Stimulated activated naive CD4-positive, alpha-beta T cell (primary cell): ENCODE measurements around the gene C14orf119.

Experiments
- DNase-seq, 6 experiments: peaks; one replicate each; lab custom pipeline; 2025; lab: John Stamatoyannopoulos, UW

The C14orf119 gene, protein sequence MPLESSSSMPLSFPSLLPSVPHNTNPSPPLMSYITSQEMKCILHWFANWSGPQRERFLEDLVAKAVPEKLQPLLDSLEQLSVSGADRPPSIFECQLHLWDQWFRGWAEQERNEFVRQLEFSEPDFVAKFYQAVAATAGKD

DNA sequence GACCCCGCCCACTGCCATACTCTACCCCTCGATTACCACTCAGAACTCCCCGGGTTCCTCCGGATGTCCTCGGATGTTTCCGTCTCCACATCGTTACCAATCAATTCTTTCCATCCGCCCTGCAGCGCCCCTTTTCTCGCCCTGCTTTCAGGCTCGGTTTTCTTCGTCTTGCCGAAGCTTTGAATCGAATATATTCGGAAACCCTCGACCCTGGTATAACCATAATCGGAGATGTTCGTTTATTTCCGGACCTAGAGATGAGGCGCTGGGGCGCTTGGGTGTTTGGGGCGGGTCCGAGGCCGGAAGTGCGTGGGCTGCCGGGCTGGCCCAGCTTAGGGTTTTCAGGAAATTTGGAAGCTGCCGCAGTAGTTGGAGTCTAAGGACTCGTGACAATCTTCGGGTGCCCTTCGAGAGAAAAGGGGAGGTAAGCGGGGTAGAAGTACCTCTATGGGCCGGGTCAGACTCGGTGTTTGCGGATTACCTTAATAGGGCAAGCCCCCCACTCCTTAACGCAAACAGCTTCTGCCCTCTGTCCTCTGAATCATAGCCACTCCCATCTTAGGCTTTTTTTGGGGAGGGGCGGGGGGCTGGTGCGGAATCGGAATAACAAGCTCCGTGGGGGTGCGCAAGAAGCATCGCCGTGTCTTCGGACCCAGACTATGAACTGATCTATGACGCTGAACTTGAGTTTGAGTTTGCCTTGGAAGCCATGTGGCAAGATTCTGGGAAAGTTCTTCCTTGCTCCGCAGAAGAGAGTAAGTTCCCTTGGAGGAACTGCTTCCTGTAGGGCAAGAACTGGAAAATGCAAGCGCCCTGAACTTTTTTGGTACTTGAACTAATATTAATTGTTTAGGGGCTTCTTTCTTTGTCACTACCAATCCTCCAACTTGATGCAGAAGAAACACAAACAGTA, at the start of gene C14orf119:
TSS of gene C14orf119 (plus strand) at position 310 of the 913 bp plus-strand sequence. CDS start 2,154 bp downstream, outside the sequence.
- no peak for DNase-seq

DNA sequence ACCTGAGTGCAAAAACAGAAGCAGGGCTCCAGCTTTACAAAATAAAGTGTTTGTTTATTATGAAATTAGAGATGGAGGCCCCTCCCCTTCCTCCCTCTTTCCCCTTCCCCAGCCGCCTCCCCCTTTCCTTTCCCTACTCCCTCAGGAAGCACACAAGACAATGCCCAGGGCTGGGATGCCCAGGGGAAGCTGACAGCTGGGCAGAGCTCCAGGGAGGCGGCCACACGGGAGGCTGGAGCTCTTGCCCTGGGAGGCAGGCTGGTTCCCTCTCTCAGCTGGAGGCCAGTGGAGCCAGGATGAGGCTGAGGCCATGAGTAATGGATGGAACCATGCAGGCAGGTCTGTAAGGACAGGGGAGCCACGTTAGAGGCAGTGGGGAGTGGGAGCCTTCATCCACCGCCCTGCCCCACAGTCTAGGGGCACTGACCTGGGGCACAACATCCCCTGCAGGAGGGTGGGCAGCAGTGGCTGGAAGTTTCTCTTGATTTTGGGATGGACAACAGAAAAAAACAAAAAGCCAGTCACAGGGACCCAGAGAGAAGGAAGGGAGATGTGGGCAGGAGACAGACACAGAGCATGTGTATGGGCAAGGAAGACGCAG, 48.2 kb upstream of the C14orf119 start:
- DNase-seq = no peak

DNA sequence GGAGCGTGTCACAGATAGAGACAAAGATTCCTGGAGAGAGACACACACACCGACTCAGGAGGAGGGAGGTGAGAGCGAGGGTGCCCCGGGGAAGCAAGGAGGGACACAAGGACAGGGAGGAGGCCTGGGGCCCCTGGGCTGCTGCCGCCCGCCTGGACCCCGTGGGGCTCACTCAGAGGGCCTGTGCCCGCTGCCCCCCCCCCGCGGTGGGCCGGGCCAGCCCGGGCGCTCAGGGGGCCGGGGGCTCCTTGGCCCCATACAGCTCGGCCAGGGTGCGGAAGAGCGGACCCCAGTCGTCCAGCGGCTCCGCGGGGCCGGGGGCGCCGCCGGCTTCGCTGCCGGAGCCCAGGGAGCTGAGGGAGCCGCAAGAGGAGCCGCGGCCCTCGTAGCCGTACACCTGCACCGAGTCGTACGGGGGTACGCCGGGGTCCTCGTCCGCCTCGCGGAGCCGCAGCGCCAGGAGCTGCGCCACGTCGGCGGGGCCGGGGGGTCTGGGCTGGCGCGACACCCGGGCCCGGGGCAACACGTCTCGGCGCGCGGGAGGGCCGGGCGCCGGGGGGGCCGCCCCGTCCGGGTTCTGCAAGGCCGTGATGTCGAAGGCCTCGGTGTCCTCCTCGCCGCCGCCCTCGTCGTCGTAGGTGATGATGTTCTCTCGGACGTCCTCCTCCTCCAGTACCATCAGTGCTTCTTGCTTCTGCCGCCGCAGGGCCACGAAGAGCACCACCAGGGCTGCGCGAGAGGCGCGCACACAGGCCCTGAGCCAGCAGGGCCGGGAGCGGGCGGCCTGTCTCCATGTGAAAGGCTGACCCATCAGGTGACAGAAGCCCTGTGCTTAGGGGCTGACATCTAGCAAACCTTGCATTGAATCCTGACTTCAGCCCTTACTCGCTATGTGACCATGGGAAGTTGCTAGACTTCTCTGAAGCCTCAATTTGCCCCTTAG, 47.3 kb upstream of the C14orf119 start:
- no peak for DNase-seq

DNA sequence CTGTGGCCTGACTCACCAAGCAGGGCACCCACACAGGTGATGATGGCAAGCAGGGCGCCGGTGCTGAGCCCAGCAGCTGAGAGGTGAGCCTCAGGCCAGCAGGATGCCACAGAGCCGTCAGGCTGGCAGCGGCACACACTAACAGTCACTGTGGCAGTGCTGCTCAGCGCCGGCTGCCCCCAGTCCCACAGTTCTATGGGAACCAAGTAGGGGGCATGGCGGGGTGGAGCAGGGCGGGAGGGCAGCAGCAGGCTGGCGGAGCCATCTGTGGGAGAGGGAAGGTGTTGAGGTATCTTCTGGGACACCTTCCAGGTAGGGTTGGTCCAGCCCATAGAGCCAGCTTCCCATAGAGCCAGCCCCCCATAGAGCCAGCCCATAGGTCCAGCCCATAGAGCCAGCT, 46.3 kb upstream of the C14orf119 start:
- no peak for DNase-seq

DNA sequence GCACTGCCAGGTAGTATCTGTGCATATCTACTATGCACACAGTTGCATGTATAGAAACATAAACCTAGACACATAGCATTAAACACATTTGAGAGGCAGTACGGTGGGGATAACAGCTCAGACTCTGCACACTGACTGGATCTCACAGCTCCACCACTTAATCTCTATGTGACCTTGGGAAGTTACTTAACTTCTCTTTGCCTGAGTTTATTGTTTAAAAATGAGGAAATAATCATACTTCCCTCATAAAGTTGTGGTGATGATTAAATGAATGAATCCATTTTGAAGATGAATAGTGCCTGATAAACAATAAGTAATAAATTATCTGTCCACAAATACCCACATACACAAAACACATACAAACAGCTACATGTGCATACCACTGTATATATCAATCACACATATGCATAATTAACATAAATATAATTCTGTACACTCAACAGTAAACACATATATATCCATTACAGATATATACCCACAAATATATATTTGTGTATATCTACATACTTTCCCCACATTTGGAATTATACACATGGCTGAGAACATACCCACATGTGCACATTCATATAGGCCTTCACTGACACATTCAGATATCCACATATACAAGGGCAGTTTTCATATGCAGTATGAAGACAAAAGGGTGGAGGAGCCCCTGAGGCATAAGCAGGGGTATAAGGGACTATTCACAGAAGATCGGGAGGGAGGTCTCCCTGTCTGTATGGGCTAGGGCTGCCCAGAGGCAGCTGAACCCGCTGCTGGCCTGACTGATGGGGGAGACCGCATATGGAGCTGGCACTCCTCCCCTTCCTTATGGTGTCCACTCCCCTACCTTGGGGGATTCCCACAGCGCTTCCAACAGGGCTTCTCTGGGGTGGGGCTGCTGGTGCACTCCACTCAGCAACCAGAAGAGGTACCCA, 43.9 kb upstream of the C14orf119 start:
- DNase-seq = no peak

DNA sequence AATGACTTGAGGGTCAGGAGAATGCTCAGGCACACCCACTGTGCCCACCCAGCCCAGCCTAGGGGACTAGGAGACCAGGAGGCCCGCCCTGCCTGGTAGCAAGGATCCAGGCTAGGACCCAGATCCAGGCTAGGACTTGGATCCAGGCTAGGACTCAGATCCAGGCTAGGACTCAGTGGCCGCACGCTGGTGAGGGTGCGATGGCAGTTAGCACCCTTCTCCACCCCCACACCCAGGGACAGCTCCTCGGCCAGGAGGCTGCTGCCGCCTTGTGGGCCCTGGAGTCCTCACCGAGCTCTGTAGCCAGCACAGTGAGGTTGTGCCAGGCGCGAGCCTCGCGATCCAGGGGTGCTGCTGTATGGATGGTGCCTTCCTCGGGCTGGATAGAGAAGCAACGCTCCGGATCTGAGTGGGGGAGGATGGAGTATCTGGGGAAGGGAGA, 43.1 kb upstream of the C14orf119 start:
- DNase-seq = no peak

DNA sequence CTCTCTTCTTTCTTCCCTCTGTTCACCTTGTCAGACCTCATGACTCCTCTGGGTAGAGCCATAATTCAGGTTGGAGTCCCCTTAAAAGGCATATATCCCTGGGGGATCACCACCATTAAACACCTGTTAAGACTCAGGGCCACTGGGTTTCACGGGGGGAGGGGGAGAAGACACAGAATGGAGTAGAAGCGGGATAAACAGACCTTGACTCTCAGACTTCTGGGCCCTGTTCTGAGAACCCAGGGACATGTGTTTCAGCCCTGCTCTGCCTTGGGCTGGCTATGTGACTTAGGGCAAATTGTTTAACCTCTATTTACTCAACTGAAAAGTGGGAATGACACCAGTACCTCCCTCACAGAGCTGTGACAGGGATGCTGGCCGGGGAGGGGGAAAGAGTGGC, 42.6 kb upstream of the C14orf119 start:
- DNase-seq = no peak

DNA sequence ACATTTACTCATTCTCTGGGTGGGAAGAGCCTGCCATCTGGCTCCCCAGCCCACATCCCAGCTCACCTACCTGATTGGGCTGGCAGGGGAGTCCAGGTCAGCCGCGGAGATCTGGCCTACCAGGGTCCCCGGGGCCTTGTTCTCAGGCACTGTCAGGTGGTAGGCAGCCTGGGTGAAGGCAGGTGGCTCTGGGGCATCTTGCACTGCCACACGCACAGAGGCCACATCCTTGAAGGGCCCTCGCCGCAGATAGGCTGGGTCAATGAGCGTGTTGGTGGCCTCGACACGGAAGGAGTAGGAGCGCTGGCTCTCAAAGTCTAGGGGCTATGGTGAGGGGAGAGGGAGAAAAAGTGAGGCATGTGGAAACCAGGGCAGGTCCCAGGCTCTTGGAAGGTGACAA, 41.9 kb upstream of the C14orf119 start:
- DNase-seq = no peak

DNA sequence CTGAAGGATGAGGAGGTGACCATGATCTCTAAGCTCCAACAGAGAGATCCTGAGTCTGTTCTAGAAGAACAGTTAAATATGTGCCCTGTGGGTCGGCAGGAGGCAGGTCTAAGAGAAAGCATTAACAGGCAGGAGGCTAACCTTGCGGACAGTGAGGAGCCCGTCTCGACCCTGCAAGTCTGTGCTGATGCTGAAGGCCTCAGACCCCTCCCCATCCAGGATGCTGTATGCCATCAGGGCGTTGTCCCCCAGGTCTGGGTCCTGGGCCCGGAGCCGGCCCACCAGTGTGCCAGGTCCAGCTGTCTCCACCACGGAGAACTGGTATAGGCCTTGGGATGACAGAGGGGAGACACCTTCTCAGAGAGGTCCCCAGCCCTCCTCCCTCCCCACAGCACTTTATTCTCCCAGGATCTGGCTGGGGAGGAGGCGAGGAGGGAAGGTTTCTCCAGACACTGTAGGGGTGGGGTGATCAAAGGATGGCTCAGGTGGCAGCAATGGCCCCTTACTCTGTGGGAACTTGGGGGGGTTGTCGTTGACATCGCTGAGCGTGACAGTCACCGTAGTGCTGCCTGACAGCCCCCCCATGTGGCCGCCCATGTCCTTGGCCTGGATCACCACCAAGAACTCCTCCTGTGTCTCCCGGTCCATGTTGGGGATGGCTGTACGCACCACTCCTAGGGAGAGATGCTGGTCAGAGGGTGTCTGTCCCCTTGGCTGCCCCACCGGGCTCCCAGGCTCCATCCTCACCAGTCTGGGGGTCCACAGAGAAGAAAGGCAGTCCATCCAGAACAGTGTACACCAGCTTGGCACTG, 41.1 kb upstream of the C14orf119 start:
- DNase-seq = no peak

DNA sequence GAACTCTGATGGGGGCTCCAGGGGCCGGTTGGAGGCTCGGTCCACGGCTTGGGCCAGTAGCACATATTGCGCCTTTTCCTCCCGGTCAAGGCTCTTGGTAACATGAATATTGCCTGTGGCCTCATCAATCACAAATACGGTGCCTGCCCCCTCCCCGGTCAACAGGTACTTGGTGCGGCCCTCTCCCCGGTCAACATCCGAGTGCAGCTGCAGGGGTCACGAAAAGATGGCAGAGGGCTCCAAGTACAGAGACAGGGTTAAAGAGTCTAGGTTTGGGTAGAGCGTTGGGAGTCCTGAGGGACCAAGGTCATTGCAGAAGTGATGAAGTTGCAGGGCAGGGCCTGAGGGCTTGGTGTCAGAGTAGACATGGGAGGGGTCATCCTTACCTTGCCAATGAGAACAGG, 40.2 kb upstream of the C14orf119 start:
- no peak for DNase-seq

DNA sequence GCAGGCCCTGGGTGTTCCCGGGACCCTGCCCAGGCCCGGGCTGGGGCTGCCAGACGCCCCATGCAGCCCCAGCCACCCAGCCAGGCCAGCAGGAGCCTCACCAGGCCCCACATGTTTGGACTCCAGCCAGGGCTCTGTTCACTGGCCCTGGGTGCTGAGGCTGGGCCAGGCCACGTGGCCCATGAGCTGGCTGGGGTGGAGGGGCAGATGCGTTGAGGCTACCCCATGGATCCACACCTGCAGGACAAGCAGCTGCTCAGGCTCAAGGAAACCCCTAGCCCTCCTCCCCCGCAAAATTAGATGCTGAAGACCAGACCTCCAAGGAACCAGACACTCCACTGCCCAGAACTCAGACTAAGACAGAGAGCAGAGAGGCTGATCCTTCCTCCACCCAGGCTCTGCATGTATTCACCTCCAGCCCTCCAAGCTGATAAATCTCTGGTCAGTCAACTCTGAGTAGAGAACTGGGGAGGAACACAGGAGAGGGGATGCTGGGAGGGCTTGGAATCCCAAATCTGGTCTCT, 39.6 kb upstream of the C14orf119 start:
- no peak for DNase-seq

DNA sequence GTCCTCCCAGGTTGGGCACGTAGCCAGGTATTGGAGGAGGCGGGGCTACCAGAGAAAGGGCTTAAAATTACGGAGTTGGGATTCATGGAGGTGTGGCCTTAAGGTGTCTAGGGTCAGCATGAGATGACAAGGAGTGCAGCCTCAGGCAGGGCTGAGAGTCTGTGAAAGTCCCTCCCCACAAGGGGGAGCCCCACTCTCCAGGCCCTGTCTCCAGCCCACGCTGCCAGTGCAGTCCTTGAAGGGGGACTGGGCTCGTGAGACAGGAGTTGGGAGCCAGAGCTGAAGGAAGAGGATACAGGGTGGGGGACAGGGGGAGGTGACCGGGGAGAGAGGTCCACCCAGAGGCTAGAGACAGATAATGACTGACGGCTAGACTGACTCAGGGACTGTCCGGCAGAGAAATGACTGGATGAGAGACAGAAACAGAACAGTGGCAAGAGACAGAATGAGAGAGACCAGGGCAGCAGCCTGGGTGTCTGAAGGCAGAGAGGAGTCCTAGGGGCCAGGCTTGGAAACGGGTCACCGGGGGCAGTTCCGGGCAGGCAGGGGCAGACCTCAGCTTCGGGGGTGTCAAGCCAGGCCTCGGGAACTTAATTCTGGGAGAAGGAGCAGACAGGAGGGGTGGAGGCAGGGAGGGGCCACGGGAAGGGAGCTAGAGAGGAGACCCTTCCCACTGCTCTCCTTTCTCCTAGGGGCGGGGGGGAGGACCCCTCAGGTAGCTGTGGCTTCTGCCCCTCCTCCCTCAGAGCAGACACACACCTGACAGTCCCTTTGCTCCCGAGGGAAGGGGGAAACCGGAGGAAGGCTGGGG, 39.0 kb upstream of the C14orf119 start:
- no peak for DNase-seq

DNA sequence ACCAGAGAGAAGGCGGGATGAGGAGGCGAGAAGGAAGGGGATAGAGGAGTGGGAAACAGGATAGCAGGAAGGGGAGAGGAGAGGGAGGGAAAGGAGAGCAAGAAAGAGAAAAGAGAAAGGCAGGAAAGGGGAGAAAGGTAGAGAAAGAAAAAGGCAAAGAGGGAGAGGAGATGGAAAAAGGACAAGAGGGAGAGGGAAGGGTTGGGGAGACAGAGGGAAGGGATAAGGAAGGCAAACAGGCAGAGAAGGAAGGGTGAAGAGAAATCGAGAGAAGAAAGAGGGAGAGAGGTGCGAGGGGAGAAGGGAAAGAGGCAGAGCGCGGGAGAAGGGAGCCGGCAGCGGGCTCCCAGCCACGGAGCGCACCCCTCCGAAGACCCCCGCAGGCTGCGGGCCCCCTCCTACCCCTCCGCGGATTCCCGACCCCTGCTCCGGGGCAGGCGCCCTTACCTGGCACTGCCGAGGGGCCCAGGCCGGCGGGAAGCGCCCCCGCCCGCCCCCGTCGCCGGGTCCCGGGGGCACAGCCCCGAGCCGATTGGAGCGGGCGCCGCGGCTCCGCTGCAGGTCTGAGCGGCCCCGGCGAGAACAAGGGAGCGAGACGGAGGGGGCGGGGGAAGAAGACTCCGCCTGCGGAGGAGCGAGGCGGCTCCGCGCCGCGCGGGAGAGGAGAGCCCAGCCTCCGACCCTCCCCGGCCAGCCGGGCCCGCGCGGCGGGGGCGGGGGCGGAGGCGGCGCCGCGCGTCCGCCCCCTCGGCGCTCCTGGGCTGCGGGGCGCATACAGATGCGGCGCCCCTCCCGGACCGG, 38.1 kb upstream of the C14orf119 start, which contains the start of gene CDH24:
TSS of gene CDH24 (minus strand) at position 565 of the 801 bp plus-strand sequence. CDS start 1,787 bp downstream, outside the sequence.
- DNase-seq = no peak

DNA sequence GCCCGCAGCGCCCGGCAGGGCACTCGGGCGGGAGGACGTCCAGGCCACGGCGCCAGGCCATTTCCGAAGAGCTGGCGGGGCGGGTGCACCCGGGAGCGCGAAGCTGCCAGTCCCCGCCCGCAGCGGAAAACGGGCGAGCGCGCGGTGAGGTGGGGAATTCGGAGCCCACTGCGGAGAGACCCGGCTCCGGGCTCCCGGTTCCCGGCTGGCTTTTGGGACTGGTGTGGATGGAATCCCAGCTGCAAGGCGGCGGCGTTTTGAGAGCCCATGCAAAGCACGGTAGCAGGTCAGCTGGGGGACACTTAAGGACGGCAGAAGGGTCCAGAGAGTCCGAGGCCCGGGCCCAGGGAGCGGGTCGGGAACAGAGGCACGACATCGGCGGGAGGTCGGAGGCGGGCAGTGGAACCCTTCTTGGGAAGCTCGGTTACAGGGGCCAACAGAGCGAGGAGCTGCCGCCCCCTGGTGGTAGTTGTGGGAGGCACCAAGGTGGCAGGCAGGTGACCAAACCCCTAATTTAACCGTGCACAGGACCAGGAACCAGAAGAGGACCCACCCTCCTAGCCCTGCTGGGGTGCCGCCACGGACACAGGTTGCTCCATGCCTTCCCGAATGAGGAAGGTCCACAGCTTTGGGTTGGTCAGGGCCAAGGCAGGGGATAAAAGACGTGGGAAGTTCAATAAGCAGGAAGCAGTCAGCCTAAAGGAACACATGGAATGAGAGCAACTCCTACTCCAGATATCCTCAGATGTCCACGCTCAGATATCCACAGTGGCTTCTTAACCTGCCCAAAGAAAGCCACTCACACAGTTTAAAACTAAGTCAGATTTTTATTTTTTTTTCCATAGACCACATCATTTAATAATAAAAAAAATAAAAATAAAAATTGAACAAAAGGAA, 37.3 kb upstream of the C14orf119 start:
- no peak for DNase-seq

DNA sequence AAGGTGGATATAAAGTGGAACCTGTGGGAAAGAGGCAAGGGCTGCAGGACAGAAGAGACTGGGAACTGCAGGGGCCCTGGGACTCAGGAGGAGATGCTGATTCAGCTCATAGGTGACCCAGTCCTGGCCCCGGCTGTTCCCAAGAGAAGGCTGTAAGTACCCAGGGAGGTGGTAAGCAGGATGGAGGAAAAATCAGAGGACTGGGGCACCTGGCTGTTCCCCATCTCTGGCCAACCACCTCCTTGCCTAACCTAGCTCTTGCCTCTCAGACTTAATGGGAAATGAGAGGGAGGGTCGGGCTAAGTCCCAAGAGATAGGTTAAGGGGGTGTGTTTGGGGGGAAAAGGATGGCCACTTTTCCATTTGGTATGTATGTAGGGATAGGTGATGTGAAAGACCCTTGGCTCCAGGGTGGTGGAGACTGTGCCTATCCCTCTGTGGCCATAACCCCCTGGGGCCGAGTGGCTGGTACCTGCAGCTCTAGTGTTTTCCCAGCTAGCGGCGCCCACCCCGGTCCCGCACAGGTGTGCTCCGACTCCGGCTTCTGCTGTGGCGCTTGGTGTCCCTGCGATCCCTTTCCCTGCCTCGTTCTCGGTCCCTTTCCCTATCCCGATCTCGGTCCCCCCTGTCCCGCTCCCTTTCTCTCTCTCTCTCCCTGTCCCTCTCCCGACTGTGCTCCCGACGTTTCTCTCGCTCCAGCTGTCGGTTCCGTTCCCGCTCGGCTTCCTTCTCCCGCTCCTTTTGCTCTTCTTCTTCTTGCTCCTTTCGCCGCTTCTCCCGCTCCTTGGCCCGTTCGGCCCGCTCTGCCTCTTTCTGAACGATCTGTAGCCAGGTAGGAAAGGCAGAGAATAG, 36.4 kb upstream of the C14orf119 start:
- no peak for DNase-seq
